B cell (primary cell): Measurements from ENCODE around the gene SPATA2. TPM values are rescaled to one million over a fixed set of nuclear protein-coding genes. Genes with fewer than 3 reads are reported as not detected.

Source experiments
- ATAC-seq: fragments of 200-7000 bp; cut with Tn5 transposase; one replicate; pipeline ENCODE4 v1.10.0; 2021; ENCODE audit warnings: low read depth, mild to moderate bottlenecking, moderate number of reproducible peaks, moderate library complexity
- CTCF ChIA-PET: fragments of 350-600 bp; sonication (Branson Sonifier 250); formaldehyde crosslinking; loops from one replicate; lab custom pipeline; 2021; ENCODE audit warnings: antibody characterized with exemption, inconsistent platforms; lab: Charles Lee
- POLR2A ChIA-PET: fragments of 350-600 bp; sonication (Branson Sonifier 250); formaldehyde crosslinking; loops from one replicate; lab custom pipeline; 2021; ENCODE audit warnings: antibody characterized with exemption; lab: Charles Lee
- DNase-seq: peaks from one replicate; pipeline ENCODE4 v3.0.0; 2013
- H2AFZ ChIP-seq: 2 replicates; pipeline ENCODE4 v1.6.1; 2012; ENCODE audit warnings: mild to moderate bottlenecking, low read depth, low read length; ENCODE audit not compliant: insufficient read depth, poor library complexity, severe bottlenecking
- H3K27ac ChIP-seq, 2 donors: 1 replicate in 1 of 2; 2 replicates in 1 of 2; pipeline ENCODE4 v1.5.1; 2012 to 2013; ENCODE audit warnings: low read length in 2 of 2, mild to moderate bottlenecking in 2 of 2, moderate library complexity in 1 of 2
- H3K27me3 ChIP-seq, 4 experiments: fragments of 200-600 bp in 1 of 4; sonication (generic) in 1 of 4; replicated peaks in 1 of 4; 1 replicate in 2 of 4; 2 replicates in 2 of 4; pipeline versions ENCODE4 v1.6.1 to v1.7.0; 2013 to 2016; ENCODE audit warnings: low read length in 3 of 4, mild to moderate bottlenecking in 2 of 4, mixed read lengths in 1 of 4, moderate library complexity in 1 of 4; ENCODE audit not compliant: insufficient read depth in 4 of 4, control insufficient read depth in 3 of 4; ENCODE audit errors: control extremely low read depth in 1 of 4
- H3K36me3 ChIP-seq, 2 experiments: replicated peaks in 1 of 2; 1 replicate in 1 of 2; 2 replicates in 1 of 2; pipeline versions ENCODE4 v1.6.1 to v1.7.1; 2013; ENCODE audit warnings: low read length in 1 of 2; ENCODE audit not compliant: insufficient read depth in 2 of 2, control insufficient read depth in 1 of 2; ENCODE audit errors: control extremely low read depth in 1 of 2, extremely low read depth in 1 of 2
- H3K4me1 ChIP-seq, 2 donors: fragments of 200-600 bp in 1 of 2; sonication (generic) in 1 of 2; 1 replicate in 1 of 2; 2 replicates in 1 of 2; pipeline versions ENCODE4 v1.5.1 to v1.6.1; 2013 to 2017; ENCODE audit warnings: low read length in 2 of 2; ENCODE audit not compliant: control insufficient read depth in 2 of 2, insufficient read depth in 2 of 2
- H3K4me2 ChIP-seq: replicated peaks from 2 replicates; pipeline ENCODE3; 2012; ENCODE audit warnings: mild to moderate bottlenecking, low read depth, low read length; ENCODE audit not compliant: poor library complexity, severe bottlenecking
- H3K4me3 ChIP-seq, 5 experiments: fragments of 200-600 bp in 1 of 5; sonication (generic) in 1 of 5; 1 replicate in 3 of 5; 2 replicates in 2 of 5; pipeline versions ENCODE4 v1.5.1 to v1.7.0; 2011 to 2016; ENCODE audit warnings: low read length in 4 of 5, mild to moderate bottlenecking in 4 of 5, low read depth in 2 of 5, control low read depth in 1 of 5, moderate library complexity in 1 of 5; ENCODE audit not compliant: insufficient read depth in 1 of 5; ENCODE audit errors: control extremely low read depth in 1 of 5, extremely low read depth in 1 of 5
- H3K79me2 ChIP-seq: fragments of 200-600 bp; sonication (generic); one replicate; pipeline ENCODE4 v1.6.0; 2016; ENCODE audit warnings: low read length; ENCODE audit not compliant: control insufficient read depth, insufficient read depth
- H3K9ac ChIP-seq: fragments of 200-600 bp; sonication (generic); 2 replicates; pipeline ENCODE4 v1.6.1; 2017; ENCODE audit warnings: mild to moderate bottlenecking, low read length, moderate library complexity
- H3K9me3 ChIP-seq, 3 donors: one replicate each; pipeline versions ENCODE4 v1.6.1 to v1.7.1; 2013; ENCODE audit warnings: low read length in 2 of 3; ENCODE audit not compliant: control insufficient read depth in 2 of 3, insufficient read depth in 1 of 3; ENCODE audit errors: control extremely low read depth in 1 of 3
- H4K20me1 ChIP-seq: 2 replicates; pipeline ENCODE4 v1.6.0; 2012; ENCODE audit warnings: mild to moderate bottlenecking, low read length; ENCODE audit not compliant: insufficient read depth, control insufficient read depth, poor library complexity, severe bottlenecking
- H3K27ac Mint-ChIP-seq: one replicate; pipeline ENCODE4 v1.8.0; 2021; ENCODE audit warnings: mixed read lengths
- H3K27me3 Mint-ChIP-seq: one replicate; pipeline ENCODE4 v1.8.0; 2021; ENCODE audit warnings: mixed read lengths
- H3K4me1 Mint-ChIP-seq: one replicate; pipeline ENCODE4 v1.8.0; 2021; ENCODE audit warnings: mixed read lengths
- H3K4me3 Mint-ChIP-seq: one replicate; pipeline ENCODE4 v1.8.0; 2021; ENCODE audit warnings: mixed read lengths
- H3K9me3 Mint-ChIP-seq: one replicate; pipeline ENCODE4 v1.8.0; 2022; ENCODE audit warnings: mixed read lengths; ENCODE audit not compliant: insufficient read depth
- EZH2 ChIP-seq: IDR thresholded peaks from 2 replicates; pipeline ENCODE4 v1.6.1; 2012; ENCODE audit warnings: borderline replicate concordance, low read depth, mild to moderate bottlenecking, moderate library complexity, low read length; ENCODE audit not compliant: insufficient read depth, poor library complexity, severe bottlenecking
- WGBS: methylation state at CpG from one replicate; pipeline ENCODE4 v1.1.5; 2013; ENCODE audit warnings: missing lambda C conversion rate; ENCODE audit not compliant: insufficient coverage; 5-methylcytosine and 5-hydroxymethylcytosine counted together
- intact Hi-C: fragments of 100-400 bp; cut with micrococcal nuclease; formaldehyde crosslinking; loops from one replicate; pipeline ENCODE4 v1.10.0; 2022
- polyA plus RNA-seq: library from polyadenylated mRNA; depleted of rRNA; stranded (reverse); fragments of >200 nt; gene quantifications from 2 replicates; pipeline ENCODE4 v1.2.3, GENCODE V29; 2012
- total RNA-seq, 2 donors: library from RNA; stranded (reverse); fragments of 120-200 nt in 1 of 2; gene quantifications; 1 replicate in 1 of 2; 2 replicates in 1 of 2; pipeline versions ENCODE4 v1.2.3 to v1.2.4, GENCODE V29; 2013 to 2022
- TF ChIP-seq, protein P1 (sequence below): fragments of 200-600 bp; IDR thresholded peaks from one replicate; pipeline ENCODE4 v1.8.0; 2022; ENCODE audit warnings: antibody characterized with exemption, mild to moderate bottlenecking

Gene SPATA2
- total and polyA plus RNA-seq, 2 donors (not counting 1 experiment from before 2014, with no cell fraction given): 10.7 to 20.0 TPM

DNA sequence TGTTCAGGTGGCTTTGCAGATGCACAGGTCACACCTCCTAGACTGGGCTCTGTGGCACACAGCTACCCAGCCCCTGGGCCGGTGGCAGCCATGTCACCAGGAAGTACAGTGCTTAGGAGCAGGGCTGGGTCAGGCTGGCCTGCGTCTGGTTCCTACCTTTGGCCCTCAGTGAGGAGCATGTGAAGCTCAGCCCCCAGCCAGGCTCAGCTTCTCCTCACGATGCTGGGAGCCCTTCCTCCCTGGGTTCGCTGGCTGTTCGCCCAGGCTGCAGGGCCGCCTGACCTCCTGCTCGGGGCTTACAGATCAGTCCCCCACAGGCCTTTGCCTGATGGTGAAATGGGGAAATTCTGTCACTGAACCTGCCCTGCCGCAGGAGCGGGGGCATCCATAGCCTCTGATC is 23.1 kb downstream of the SPATA2 start:
- no peak overlapping the region for H3K27ac Mint-ChIP-seq
- intact Hi-C loops: loop anchor here (5.0 kb wide), 1 partner anchor 505 kb away; no protein-coding TSS in a partner anchor
- POLR2A ChIA-PET: no interaction called here

DNA sequence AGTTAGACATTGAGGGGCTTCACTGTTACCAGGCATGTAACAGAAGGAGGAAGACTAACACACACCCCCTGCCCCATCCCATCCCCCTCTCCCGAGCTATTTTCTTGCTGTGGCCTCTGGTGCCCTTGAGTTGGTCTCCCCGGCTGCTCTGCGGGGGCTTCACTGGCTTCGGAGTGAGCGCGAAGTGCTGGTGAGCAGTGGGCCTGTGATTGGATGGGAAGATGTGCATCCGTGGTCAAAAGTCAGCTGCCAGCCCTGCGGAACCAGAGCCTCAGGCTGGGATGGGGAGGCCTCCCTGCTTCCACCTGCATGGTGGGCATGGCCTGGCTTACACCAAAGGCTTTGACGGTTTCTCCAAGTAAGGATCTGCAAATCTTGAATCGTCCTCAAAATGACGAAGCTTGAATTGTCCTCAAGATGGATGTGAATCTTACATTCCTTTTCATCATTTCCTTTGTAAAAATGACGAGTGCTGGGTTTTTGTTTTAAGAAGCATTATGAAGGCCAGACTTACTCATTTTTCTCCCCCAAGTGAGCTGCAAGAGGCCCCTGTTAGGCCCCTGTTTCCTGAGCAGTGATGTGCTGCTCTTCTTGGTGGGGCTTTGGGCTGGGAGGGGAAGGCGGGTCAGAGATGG is 23.7 kb downstream of the SPATA2 start:
- DNase-seq (no peak), ATAC-seq (no peak)
- H3K9me3 ChIP-seq: no peaks in the 10 kb centered on the region
- no peak overlapping the region for H3K4me2 ChIP-seq
- CTCF ChIA-PET: interaction anchor here (0.7 to 1.4 kb wide), 2 partner anchors 46 to 47 kb away, joined by 3 read pairs; no protein-coding TSS in a partner anchor
- H3K4me3 Mint-ChIP-seq: no peak overlapping the region
- H3K9me3 Mint-ChIP-seq: no peaks in the 10 kb centered on the region
- no peak overlapping the region for H3K27ac ChIP-seq
- no peaks in the 10 kb centered on the region for H3K27me3 Mint-ChIP-seq
- H3K79me2 ChIP-seq: no peaks in the 10 kb centered on the region
- H3K9ac ChIP-seq: no peak overlapping the region
- H3K4me1 ChIP-seq: peaks cover 0 to 10% of the 10 kb centered on the region in 2 donors
- WGBS: 100% methylated on average over 9 of the region's 13 CpGs
- no peak overlapping the region for H2AFZ ChIP-seq
- TF ChIP-seq, protein P1, sequence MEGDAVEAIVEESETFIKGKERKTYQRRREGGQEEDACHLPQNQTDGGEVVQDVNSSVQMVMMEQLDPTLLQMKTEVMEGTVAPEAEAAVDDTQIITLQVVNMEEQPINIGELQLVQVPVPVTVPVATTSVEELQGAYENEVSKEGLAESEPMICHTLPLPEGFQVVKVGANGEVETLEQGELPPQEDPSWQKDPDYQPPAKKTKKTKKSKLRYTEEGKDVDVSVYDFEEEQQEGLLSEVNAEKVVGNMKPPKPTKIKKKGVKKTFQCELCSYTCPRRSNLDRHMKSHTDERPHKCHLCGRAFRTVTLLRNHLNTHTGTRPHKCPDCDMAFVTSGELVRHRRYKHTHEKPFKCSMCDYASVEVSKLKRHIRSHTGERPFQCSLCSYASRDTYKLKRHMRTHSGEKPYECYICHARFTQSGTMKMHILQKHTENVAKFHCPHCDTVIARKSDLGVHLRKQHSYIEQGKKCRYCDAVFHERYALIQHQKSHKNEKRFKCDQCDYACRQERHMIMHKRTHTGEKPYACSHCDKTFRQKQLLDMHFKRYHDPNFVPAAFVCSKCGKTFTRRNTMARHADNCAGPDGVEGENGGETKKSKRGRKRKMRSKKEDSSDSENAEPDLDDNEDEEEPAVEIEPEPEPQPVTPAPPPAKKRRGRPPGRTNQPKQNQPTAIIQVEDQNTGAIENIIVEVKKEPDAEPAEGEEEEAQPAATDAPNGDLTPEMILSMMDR: no peak
- TF ChIP-seq EZH2: no peak
- H3K4me1 Mint-ChIP-seq: peaks cover 15% of the 10 kb centered on the region
- intact Hi-C loops: loop anchor here (5.0 kb wide), 1 partner anchor 504 kb away; no protein-coding TSS in a partner anchor
- H3K27me3 ChIP-seq: no peaks in the 10 kb centered on the region
- no peak overlapping the region for H3K4me3 ChIP-seq
- H3K27ac Mint-ChIP-seq: no peak overlapping the region
- peaks cover 0 to 26% of the 10 kb centered on the region in 2 experiments for H3K36me3 ChIP-seq
- POLR2A ChIA-PET: interaction anchor here (0.6 kb wide), 1 partner anchor 304 kb away, joined by 4 read pairs; no protein-coding TSS in a partner anchor
- no peaks in the 10 kb centered on the region for H4K20me1 ChIP-seq

More for the DNA sequence above, 23.1 kb downstream of the SPATA2 start:
- no peak for TF ChIP-seq EZH2
- TF ChIP-seq, protein P1: no peak
- CTCF ChIA-PET: interaction anchor here (0.7 to 1.6 kb wide), 4 partner anchors 38 to 280 kb away, joined by 3 read pairs; no protein-coding TSS in a partner anchor
- H3K9me3 Mint-ChIP-seq: no peaks in the 10 kb centered on the region
- no peak for DNase-seq
- no peak overlapping the region for H3K9ac ChIP-seq
- no peak overlapping the region for H2AFZ ChIP-seq
- 95% methylated on average over 6 of the region's 9 CpGs for WGBS
- no peak overlapping the region for H3K4me3 ChIP-seq
- H3K4me2 ChIP-seq: no peak overlapping the region
- H3K36me3 ChIP-seq: peaks cover 0 to 26% of the 10 kb centered on the region in 2 experiments
- H3K4me1 Mint-ChIP-seq: peaks cover 15% of the 10 kb centered on the region
- no peak overlapping the region for H3K4me3 Mint-ChIP-seq
- peaks cover 0 to 10% of the 10 kb centered on the region in 2 donors for H3K4me1 ChIP-seq
- H3K9me3 ChIP-seq: no peaks in the 10 kb centered on the region
- ATAC-seq: no peak
- H3K27me3 ChIP-seq: no peaks in the 10 kb centered on the region
- H4K20me1 ChIP-seq: no peaks in the 10 kb centered on the region
- H3K79me2 ChIP-seq: no peaks in the 10 kb centered on the region
- no peak overlapping the region for H3K27ac ChIP-seq
- H3K27me3 Mint-ChIP-seq: no peaks in the 10 kb centered on the region
